H9 (cell line): ENCODE measurements around the gene RGPD3. TPM values are rescaled to one million over a fixed set of nuclear protein-coding genes. Genes with fewer than 3 reads are reported as not detected.

Source experiments
- DNase-seq: peaks from one replicate; pipeline ENCODE4 v3.0.0-alpha.2; 2017
- H2AFZ ChIP-seq: one replicate; pipeline ENCODE4 v1.6.1; 2013; ENCODE audit warnings: mild to moderate bottlenecking, low read length, control low read depth, moderate library complexity
- H2AK5ac ChIP-seq: 2 replicates; pipeline ENCODE4 v1.6.1; 2013; ENCODE audit warnings: low read length, control low read depth, mixed read lengths; ENCODE audit not compliant: insufficient read length
- H2BK120ac ChIP-seq: one replicate; pipeline ENCODE4 v1.6.1; 2013; ENCODE audit warnings: low read depth, mild to moderate bottlenecking, low read length, control low read depth, inconsistent platforms; ENCODE audit not compliant: poor library complexity, severe bottlenecking
- H2BK12ac ChIP-seq: 2 replicates; pipeline ENCODE4 v1.6.1; 2013; ENCODE audit warnings: low read length, control low read depth, mixed read lengths, low read depth; ENCODE audit not compliant: insufficient read length
- H2BK15ac ChIP-seq: 2 replicates; pipeline ENCODE4 v1.6.1; 2013; ENCODE audit warnings: low read depth, low read length, control low read depth
- H2BK20ac ChIP-seq: one replicate; pipeline ENCODE4 v1.6.1; 2013; ENCODE audit warnings: low read depth, mild to moderate bottlenecking, low read length, control low read depth, inconsistent platforms; ENCODE audit not compliant: poor library complexity, severe bottlenecking
- H2BK5ac ChIP-seq: 2 replicates; pipeline ENCODE4 v1.6.1; 2013; ENCODE audit warnings: low read length, control low read depth, mixed read lengths; ENCODE audit not compliant: insufficient read length
- H3K14ac ChIP-seq: 2 replicates; pipeline ENCODE4 v1.6.1; 2013; ENCODE audit warnings: low read length, control low read depth; ENCODE audit not compliant: insufficient read depth
- H3K18ac ChIP-seq: 2 replicates; pipeline ENCODE4 v1.6.1; 2013; ENCODE audit warnings: low read depth, mild to moderate bottlenecking, mixed read lengths, low read length, control low read depth; ENCODE audit not compliant: insufficient read length
- H3K23ac ChIP-seq: 2 replicates; pipeline ENCODE4 v1.6.1; 2013; ENCODE audit warnings: low read length, control low read depth, mixed read lengths, low read depth; ENCODE audit not compliant: insufficient read length
- H3K23me2 ChIP-seq: 2 replicates; pipeline ENCODE4 v1.6.1; 2013; ENCODE audit warnings: low read depth, mild to moderate bottlenecking, mixed read lengths, low read length, control low read depth; ENCODE audit not compliant: insufficient read length, poor library complexity, severe bottlenecking
- H3K27ac ChIP-seq: 2 replicates; pipeline ENCODE4 v1.5.1; 2013; ENCODE audit warnings: low read length, control low read depth, mixed read lengths, low read depth; ENCODE audit not compliant: insufficient read length
- H3K27me3 ChIP-seq: 2 replicates; pipeline ENCODE4 v1.6.1; 2013; ENCODE audit warnings: low read length, control low read depth, inconsistent platforms; ENCODE audit not compliant: insufficient read depth
- H3K4ac ChIP-seq: 2 replicates; pipeline ENCODE4 v1.6.1; 2013; ENCODE audit warnings: low read depth, mild to moderate bottlenecking, control low read depth, inconsistent platforms, low read length, moderate library complexity
- H3K4me1 ChIP-seq: 2 replicates; pipeline ENCODE4 v1.6.1; 2013; ENCODE audit warnings: low read length, control low read depth, inconsistent platforms; ENCODE audit not compliant: insufficient read depth
- H3K4me2 ChIP-seq: 2 replicates; pipeline ENCODE4 v1.6.1; 2013; ENCODE audit warnings: low read length, control low read depth, mixed read lengths; ENCODE audit not compliant: insufficient read length, insufficient read depth
- H3K56ac ChIP-seq: 2 replicates; pipeline ENCODE4 v1.6.1; 2013; ENCODE audit warnings: low read depth, mild to moderate bottlenecking, mixed read lengths, low read length, control low read depth; ENCODE audit not compliant: insufficient read length
- H3K79me1 ChIP-seq: 2 replicates; pipeline ENCODE4 v1.6.1; 2013; ENCODE audit warnings: low read depth, mild to moderate bottlenecking, moderate library complexity, low read length, control low read depth, inconsistent platforms; ENCODE audit not compliant: insufficient read depth, poor library complexity, severe bottlenecking
- H3K79me2 ChIP-seq: 2 replicates; pipeline ENCODE4 v1.6.1; 2013; ENCODE audit warnings: low read length, control low read depth, inconsistent platforms; ENCODE audit not compliant: insufficient read depth
- H3K9ac ChIP-seq: 2 replicates; pipeline ENCODE4 v1.6.1; 2013; ENCODE audit warnings: low read length, control low read depth, mixed read lengths; ENCODE audit not compliant: insufficient read length; ENCODE audit errors: extremely low read depth
- H3K9me3 ChIP-seq: one replicate; pipeline ENCODE4 v1.6.1; 2013; ENCODE audit warnings: low read depth, low read length, inconsistent platforms; ENCODE audit not compliant: control insufficient read depth
- H3T11ph ChIP-seq: one replicate; pipeline ENCODE4 v1.6.1; 2013; ENCODE audit warnings: mild to moderate bottlenecking, low read length, control low read depth, inconsistent platforms
- H4K20me1 ChIP-seq: one replicate; pipeline ENCODE4 v1.6.1; 2013; ENCODE audit not compliant: control insufficient read depth, insufficient read length, insufficient read depth
- H4K5ac ChIP-seq: 2 replicates; pipeline ENCODE4 v1.6.1; 2013; ENCODE audit warnings: low read depth, mild to moderate bottlenecking, mixed read lengths, low read length, control low read depth; ENCODE audit not compliant: insufficient read length
- H4K8ac ChIP-seq: replicated peaks from 2 replicates; pipeline ENCODE4 v1.6.1; 2013; ENCODE audit warnings: low read length, control low read depth, mixed read lengths, low read depth; ENCODE audit not compliant: insufficient read length
- H4K91ac ChIP-seq: 2 replicates; pipeline ENCODE4 v1.6.1; 2013; ENCODE audit warnings: low read depth, mild to moderate bottlenecking, moderate library complexity, mixed read lengths, low read length, control low read depth; ENCODE audit not compliant: insufficient read length
- H3K27ac Mint-ChIP-seq, 3 experiments: 2 replicates in 2 of 3; 3 replicates in 1 of 3; pipeline ENCODE4 v1.8.0; 2020 to 2021; ENCODE audit warnings: mixed read lengths in 3 of 3, mild to moderate bottlenecking in 1 of 3, moderate library complexity in 1 of 3
- H3K27me3 Mint-ChIP-seq: 2 replicates; pipeline ENCODE4 v1.8.0; 2021; ENCODE audit warnings: low read depth, mild to moderate bottlenecking, moderate library complexity, mixed read lengths
- H3K36me3 Mint-ChIP-seq, 3 experiments: 2 replicates in 2 of 3; 3 replicates in 1 of 3; pipeline ENCODE4 v1.8.0; 2020 to 2021; ENCODE audit warnings: low read depth in 3 of 3, mixed read lengths in 3 of 3; ENCODE audit not compliant: insufficient read depth in 1 of 3
- H3K4me1 Mint-ChIP-seq, 2 experiments: 2 replicates each; pipeline ENCODE4 v1.8.0; 2020; ENCODE audit warnings: mixed read lengths in 2 of 2
- H3K4me3 Mint-ChIP-seq, 2 experiments: 2 replicates in 1 of 2; 3 replicates in 1 of 2; pipeline ENCODE4 v1.8.0; 2020 to 2021; ENCODE audit warnings: mild to moderate bottlenecking in 2 of 2, mixed read lengths in 2 of 2, moderate library complexity in 1 of 2
- H3K9me3 Mint-ChIP-seq, 2 experiments: 2 replicates in 1 of 2; 3 replicates in 1 of 2; pipeline ENCODE4 v1.8.0; 2020; ENCODE audit warnings: mild to moderate bottlenecking in 2 of 2, mixed read lengths in 2 of 2, moderate library complexity in 1 of 2
- CTCF ChIP-seq: fragments of 200-600 bp; sonication (generic); conservative IDR thresholded peaks from 3 replicates; pipeline ENCODE4 v1.8.0; 2021; ENCODE audit warnings: antibody characterized with exemption, mild to moderate bottlenecking
- WGBS: extraction: QIAGEN DNeasy Blood & Tissue Kit; methylation state at CpG from one replicate; pipeline ENCODE4 v1.1.7; 2013; ENCODE audit warnings: missing lambda C conversion rate, low lambda C conversion rate, mixed read lengths; ENCODE audit not compliant: insufficient read length; ENCODE audit errors: extremely low coverage; 5-methylcytosine and 5-hydroxymethylcytosine counted together
- total RNA-seq: library from RNA; stranded (reverse); gene quantifications from 2 replicates; pipeline ENCODE4 v1.2.1, GENCODE V29; 2021

Gene RGPD3
- total RNA-seq, 1 experiment from 2014 or later, result 0.15 TPM

GRCh38 chr2:106366204-106366885 lies 101.9 kb downstream of the RGPD3 start:
- Histone ChIP-seq H3K27ac (no peak overlapping the region), H2AK5ac (no peak overlapping the region), H3K79me1 (no peaks in the 10 kb centered on the region), H2BK12ac (no peak overlapping the region), H3K56ac (no peak overlapping the region), H3K4me1 (no peaks in the 10 kb centered on the region), H3K14ac (no peak overlapping the region), H3K23ac (no peak overlapping the region), H3K23me2 (no peaks in the 10 kb centered on the region), H3K27me3 (no peaks in the 10 kb centered on the region), H3K79me2 (no peaks in the 10 kb centered on the region), H4K5ac (no peak overlapping the region), H2BK120ac (no peak overlapping the region), H3T11ph (no peak overlapping the region), H2BK15ac (no peak overlapping the region), H4K20me1 (no peaks in the 10 kb centered on the region), H3K9ac (no peak overlapping the region), H2AFZ (no peak overlapping the region), H3K9me3 (no peaks in the 10 kb centered on the region), H4K91ac (no peak overlapping the region), H3K4me2 (no peak overlapping the region), H4K8ac (no peak overlapping the region), H3K18ac (no peak overlapping the region), H2BK5ac (no peak overlapping the region), H3K4ac (no peak overlapping the region), H2BK20ac (no peak overlapping the region)
- H3K27me3 Mint-ChIP-seq, result no peaks in the 10 kb centered on the region
- no peak overlapping the region for H3K27ac Mint-ChIP-seq
- WGBS, result no CpG with 5 or more reads among the region's 12 CpGs
- no peaks in the 10 kb centered on the region for H3K36me3 Mint-ChIP-seq
- DNase-seq, result no peak
- no peak for TF ChIP-seq CTCF
- H3K4me3 Mint-ChIP-seq, result no peak overlapping the region; a peak in 1 of 5 replicates
- peaks cover 3 to 4% of the 10 kb centered on the region in 2 experiments; a peak in 3 of 4 replicates for H3K4me1 Mint-ChIP-seq
- H3K9me3 Mint-ChIP-seq, result peaks cover 0 to 4% of the 10 kb centered on the region in 2 experiments; a peak in 2 of 5 replicates
